ENCODE measurements around the gene RNF150.

The RNF150 gene

DNA sequence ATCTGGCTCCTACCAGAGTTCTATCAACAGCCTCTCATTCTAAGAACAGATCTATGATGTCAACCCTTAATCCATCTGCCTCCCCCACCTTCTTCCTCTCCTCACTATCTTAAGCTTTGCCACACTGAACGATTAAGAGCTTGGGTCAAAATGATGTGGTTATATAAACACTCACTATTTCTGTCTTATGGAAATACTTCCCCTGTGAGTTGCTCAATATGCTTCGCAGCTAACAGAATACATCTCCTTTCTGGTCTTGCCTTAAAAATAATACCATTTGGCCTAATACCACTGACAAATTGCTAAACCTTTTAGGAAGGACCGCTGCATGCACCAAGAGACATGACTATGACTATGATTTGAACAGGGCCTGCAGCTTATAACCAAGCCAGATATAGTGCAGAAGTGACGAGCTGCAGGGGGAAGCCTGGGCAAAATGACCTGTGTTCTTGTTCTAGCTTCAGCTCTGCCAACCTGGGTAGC lies 130.9 kb downstream of the RNF150 start (continued):
- TF ChIP-seq, protein P1, sequence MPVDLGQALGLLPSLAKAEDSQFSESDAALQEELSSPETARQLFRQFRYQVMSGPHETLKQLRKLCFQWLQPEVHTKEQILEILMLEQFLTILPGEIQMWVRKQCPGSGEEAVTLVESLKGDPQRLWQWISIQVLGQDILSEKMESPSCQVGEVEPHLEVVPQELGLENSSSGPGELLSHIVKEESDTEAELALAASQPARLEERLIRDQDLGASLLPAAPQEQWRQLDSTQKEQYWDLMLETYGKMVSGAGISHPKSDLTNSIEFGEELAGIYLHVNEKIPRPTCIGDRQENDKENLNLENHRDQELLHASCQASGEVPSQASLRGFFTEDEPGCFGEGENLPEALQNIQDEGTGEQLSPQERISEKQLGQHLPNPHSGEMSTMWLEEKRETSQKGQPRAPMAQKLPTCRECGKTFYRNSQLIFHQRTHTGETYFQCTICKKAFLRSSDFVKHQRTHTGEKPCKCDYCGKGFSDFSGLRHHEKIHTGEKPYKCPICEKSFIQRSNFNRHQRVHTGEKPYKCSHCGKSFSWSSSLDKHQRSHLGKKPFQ (tag by site-specific recombination; IDR thresholded peaks at IDR 0.05): no peak
- TF ChIP-seq ZNF292 (tag by site-specific recombination; IDR thresholded peaks at IDR 0.05; ENCODE audit: borderline replicate concordance, low read depth) (no peak), ZNF670 (tag by site-specific recombination; IDR thresholded peaks at IDR 0.05; ENCODE audit: low read depth) (no peak)
- TF ChIP-seq, protein P2, sequence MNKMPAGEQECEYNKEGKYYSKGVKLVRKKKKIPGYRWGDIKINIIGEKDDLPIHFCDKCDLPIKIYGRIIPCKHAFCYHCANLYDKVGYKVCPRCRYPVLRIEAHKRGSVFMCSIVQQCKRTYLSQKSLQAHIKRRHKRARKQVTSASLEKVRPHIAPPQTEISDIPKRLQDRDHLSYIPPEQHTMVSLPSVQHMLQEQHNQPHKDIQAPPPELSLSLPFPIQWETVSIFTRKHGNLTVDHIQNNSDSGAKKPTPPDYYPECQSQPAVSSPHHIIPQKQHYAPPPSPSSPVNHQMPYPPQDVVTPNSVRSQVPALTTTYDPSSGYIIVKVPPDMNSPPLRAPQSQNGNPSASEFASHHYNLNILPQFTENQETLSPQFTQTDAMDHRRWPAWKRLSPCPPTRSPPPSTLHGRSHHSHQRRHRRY (tag by site-specific recombination; IDR thresholded peaks at IDR 0.05): no peak

DNA sequence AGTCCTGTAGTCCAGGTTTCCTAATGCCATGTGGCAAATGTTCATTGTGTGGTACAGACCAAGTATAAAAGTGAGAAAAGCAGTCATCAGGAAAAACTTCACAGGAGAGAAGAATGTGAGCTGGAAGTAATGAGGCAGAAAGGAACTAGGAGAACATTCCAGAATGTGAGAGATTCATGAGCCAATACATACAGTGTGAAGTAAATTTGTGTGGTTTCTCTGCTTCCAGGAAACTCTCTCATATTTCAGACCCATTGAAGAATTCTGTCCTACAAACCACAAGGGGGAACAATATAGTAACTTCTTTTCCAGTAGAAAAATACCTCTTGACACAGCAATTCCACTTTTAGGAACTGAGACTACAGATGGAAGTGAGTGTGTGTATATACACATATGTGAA lies 136.5 kb downstream of the RNF150 start:
- no peaks in the 10 kb centered on the region for H3K4me1 ChIP-seq (ENCODE audit: control insufficient read depth, insufficient read depth, low read length)
- no peaks in the 10 kb centered on the region for H3K36me3 ChIP-seq (ENCODE audit: control insufficient read depth in 2 of 2, insufficient read depth in 1 of 2, low read length in 2 of 2)
- ChIA-PET CTCF (interaction anchor here (1.4 kb wide), 1 partner anchor 137 kb away, joined by 5 read pairs; the partner anchor contains the start of gene RNF150), POLR2A (no interaction called here)
- H3K27ac ChIP-seq (ENCODE audit: extremely low read depth, low read depth, low read length): no peak overlapping the region
- H3K4me3 ChIP-seq (ENCODE audit: low read depth, low read length): no peak overlapping the region
- H3K9me3 ChIP-seq (ENCODE audit: control insufficient read depth, insufficient read depth, low read depth, low read length): no peaks in the 10 kb centered on the region
- TF ChIP-seq ZNF629 (tag by site-specific recombination; IDR thresholded peaks at IDR 0.05) (no peak), ZNF416 (tag by site-specific recombination; IDR thresholded peaks at IDR 0.05) (no peak), PRDM4 (tag by site-specific recombination; IDR thresholded peaks at IDR 0.05) (no peak), GLIS1 (tag by site-specific recombination; IDR thresholded peaks at IDR 0.05) (no peak), ZNF133 (tag by site-specific recombination; IDR thresholded peaks at IDR 0.05) (no peak), ZSCAN5A (tag by site-specific recombination; IDR thresholded peaks at IDR 0.05) (no peak), ZNF585B (tag by site-specific recombination; IDR thresholded peaks at IDR 0.05) (no peak)
- TF ChIP-seq, protein P3, sequence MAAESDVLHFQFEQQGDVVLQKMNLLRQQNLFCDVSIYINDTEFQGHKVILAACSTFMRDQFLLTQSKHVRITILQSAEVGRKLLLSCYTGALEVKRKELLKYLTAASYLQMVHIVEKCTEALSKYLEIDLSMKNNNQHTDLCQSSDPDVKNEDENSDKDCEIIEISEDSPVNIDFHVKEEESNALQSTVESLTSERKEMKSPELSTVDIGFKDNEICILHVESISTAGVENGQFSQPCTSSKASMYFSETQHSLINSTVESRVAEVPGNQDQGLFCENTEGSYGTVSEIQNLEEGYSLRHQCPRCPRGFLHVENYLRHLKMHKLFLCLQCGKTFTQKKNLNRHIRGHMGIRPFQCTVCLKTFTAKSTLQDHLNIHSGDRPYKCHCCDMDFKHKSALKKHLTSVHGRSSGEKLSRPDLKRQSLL (tag by site-specific recombination; IDR thresholded peaks at IDR 0.05): no peak
- TF ChIP-seq, protein P4, sequence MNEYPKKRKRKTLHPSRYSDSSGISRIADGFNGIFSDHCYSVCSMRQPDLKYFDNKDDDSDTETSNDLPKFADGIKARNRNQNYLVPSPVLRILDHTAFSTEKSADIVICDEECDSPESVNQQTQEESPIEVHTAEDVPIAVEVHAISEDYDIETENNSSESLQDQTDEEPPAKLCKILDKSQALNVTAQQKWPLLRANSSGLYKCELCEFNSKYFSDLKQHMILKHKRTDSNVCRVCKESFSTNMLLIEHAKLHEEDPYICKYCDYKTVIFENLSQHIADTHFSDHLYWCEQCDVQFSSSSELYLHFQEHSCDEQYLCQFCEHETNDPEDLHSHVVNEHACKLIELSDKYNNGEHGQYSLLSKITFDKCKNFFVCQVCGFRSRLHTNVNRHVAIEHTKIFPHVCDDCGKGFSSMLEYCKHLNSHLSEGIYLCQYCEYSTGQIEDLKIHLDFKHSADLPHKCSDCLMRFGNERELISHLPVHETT (tag by site-specific recombination; IDR thresholded peaks at IDR 0.05): no peak

DNA sequence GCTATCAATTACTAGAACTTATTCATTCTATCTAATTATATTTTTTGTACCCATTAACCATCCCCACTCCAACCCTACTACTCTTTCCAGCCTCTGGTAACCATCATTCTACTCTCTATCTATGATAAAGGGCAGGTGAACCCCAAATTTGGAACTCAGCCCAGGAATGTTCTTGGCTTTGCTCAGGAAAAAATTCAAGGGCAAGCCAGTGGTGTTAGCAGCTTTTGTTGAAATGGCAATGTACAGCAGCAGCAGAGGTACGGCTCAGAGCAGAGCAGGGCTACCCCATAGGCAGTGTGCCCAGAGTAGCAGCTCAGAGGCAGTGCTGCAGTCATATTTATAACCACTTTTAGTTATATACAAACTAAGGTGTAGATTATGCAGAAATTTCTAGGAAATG lies 138.2 kb downstream of the RNF150 start:
- no peaks in the 10 kb centered on the region for H3K9me3 ChIP-seq (ENCODE audit: control insufficient read depth, insufficient read depth, low read depth, low read length)
- H3K4me1 ChIP-seq (ENCODE audit: control insufficient read depth, insufficient read depth, low read length): no peaks in the 10 kb centered on the region
- H3K4me3 ChIP-seq (ENCODE audit: low read depth, low read length): no peak overlapping the region
- CTCF ChIA-PET: no interaction called here
- POLR2A ChIA-PET: no interaction called here
- H3K36me3 ChIP-seq (ENCODE audit: control insufficient read depth in 2 of 2, insufficient read depth in 1 of 2, low read length in 2 of 2): no peaks in the 10 kb centered on the region
- H3K27ac ChIP-seq (ENCODE audit: extremely low read depth, low read depth, low read length): no peak overlapping the region
- TF ChIP-seq TRIM28 (IDR thresholded peaks at IDR 0.05; ENCODE audit: borderline replicate concordance, low read length): no peak
- TF ChIP-seq, protein P5, sequence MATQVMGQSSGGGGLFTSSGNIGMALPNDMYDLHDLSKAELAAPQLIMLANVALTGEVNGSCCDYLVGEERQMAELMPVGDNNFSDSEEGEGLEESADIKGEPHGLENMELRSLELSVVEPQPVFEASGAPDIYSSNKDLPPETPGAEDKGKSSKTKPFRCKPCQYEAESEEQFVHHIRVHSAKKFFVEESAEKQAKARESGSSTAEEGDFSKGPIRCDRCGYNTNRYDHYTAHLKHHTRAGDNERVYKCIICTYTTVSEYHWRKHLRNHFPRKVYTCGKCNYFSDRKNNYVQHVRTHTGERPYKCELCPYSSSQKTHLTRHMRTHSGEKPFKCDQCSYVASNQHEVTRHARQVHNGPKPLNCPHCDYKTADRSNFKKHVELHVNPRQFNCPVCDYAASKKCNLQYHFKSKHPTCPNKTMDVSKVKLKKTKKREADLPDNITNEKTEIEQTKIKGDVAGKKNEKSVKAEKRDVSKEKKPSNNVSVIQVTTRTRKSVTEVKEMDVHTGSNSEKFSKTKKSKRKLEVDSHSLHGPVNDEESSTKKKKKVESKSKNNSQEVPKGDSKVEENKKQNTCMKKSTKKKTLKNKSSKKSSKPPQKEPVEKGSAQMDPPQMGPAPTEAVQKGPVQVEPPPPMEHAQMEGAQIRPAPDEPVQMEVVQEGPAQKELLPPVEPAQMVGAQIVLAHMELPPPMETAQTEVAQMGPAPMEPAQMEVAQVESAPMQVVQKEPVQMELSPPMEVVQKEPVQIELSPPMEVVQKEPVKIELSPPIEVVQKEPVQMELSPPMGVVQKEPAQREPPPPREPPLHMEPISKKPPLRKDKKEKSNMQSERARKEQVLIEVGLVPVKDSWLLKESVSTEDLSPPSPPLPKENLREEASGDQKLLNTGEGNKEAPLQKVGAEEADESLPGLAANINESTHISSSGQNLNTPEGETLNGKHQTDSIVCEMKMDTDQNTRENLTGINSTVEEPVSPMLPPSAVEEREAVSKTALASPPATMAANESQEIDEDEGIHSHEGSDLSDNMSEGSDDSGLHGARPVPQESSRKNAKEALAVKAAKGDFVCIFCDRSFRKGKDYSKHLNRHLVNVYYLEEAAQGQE (tag by site-specific recombination; IDR thresholded peaks at IDR 0.05): no peak
- TF ChIP-seq OSR2 (tag by site-specific recombination; IDR thresholded peaks at IDR 0.05): no peak
- TF ChIP-seq, protein P1 (tag by site-specific recombination; IDR thresholded peaks at IDR 0.05): no peak
- no peak for TF ChIP-seq SALL2 (tag by site-specific recombination; IDR thresholded peaks at IDR 0.05; ENCODE audit: borderline replicate concordance)
- no peak for TF ChIP-seq ZNF223 (tag by site-specific recombination; IDR thresholded peaks at IDR 0.05)
